Tibial artery (tissue), 4 donors: ENCODE data around the gene MMP3.

ENCODE experiments used
- DNase-seq, 2 donors: peaks; one replicate each; pipeline ENCODE4 v3.0.0-alpha.2; 2019
- H3K27ac ChIP-seq, 2 donors: fragments of 200-600 bp; sonication (generic) in 1 of 2; 1 replicate in 1 of 2; 2 replicates in 1 of 2; pipeline ENCODE4 v1.5.1; 2018 to 2019; ENCODE audit warnings: mild to moderate bottlenecking in 1 of 2
- H3K27me3 ChIP-seq, 2 donors: fragments of 200-600 bp; sonication (generic) in 1 of 2; one replicate each; pipeline versions ENCODE4 v1.5.1 to v1.6.0; 2016 to 2019
- H3K36me3 ChIP-seq, 3 donors: fragments of 200-600 bp; sonication (generic) in 2 of 3; one replicate each; pipeline ENCODE4 v1.5.1; 2016 to 2019; ENCODE audit warnings: mild to moderate bottlenecking in 2 of 3
- H3K4me1 ChIP-seq, 4 donors: fragments of 200-600 bp; sonication (generic) in 2 of 4; 1 replicate in 3 of 4; 2 replicates in 1 of 4; pipeline ENCODE4 v1.5.1; 2016 to 2019
- H3K4me3 ChIP-seq, 2 donors: fragments of 200-600 bp; sonication (generic) in 1 of 2; 1 replicate in 1 of 2; 2 replicates in 1 of 2; pipeline ENCODE4 v1.5.1; 2018 to 2019; ENCODE audit warnings: mild to moderate bottlenecking in 2 of 2
- H3K9me3 ChIP-seq, 3 donors: fragments of 200-600 bp; sonication (generic) in 1 of 3; one replicate each; pipeline ENCODE4 v1.5.1; 2016 to 2019
- intact Hi-C: fragments of 100-400 bp; cut with DNase I; formaldehyde crosslinking; loops from one replicate; pipeline ENCODE4 v1.15.0; 2023; ENCODE audit warnings: low total_unique reads
- TF ChIP-seq, protein P1 (sequence below), 2 experiments: fragments of 200-600 bp in 1 of 2; fragments of 450-650 bp in 1 of 2; IDR thresholded peaks; one replicate each; pipeline ENCODE4 v1.5.1; 2017 to 2019; ENCODE audit warnings: antibody characterized with exemption in 2 of 2, mild to moderate bottlenecking in 1 of 2, moderate library complexity in 1 of 2

Gene MMP3

GRCh38 chr11:102798012-102798746 is 45.2 kb downstream of the MMP3 start, which contains the start of gene MMP1:
Gene MMP1 (minus strand): TSS chr11:102798160. CDS start chr11:102798092, 68 bp downstream.
- no peak within 1 kb of the TSS for H3K27ac ChIP-seq

DNA sequence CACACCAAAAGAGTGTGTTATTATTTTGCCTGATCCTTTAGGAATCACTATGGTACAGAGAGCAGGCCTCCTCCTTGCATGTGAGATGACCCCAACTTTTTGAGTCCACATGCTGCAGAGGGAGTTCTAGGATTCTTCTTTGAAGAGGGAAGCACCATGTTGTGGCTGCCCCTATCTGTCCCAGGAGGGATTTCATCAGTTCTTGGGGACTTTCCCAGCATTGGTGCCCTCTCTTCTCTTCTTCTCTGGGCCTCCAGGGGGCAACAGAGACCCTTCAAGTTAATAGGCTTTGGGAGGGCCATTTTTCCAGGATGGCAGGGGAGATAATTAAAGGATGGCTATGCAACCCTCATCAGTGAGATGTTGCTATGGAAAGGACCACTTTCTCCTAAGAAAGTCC is 49.0 kb downstream of the MMP3 start:
- H3K4me3 ChIP-seq = no peak overlapping the region
- no peak overlapping the region for H3K27ac ChIP-seq
- H3K4me1 ChIP-seq = no peaks in the 10 kb centered on the region
- H3K9me3 ChIP-seq = no peaks in the 10 kb centered on the region
- H3K36me3 ChIP-seq = no peaks in the 10 kb centered on the region
- no peak for DNase-seq
- intact Hi-C loops = no loop called here
- H3K27me3 ChIP-seq = no peaks in the 10 kb centered on the region
- TF ChIP-seq, protein P1, sequence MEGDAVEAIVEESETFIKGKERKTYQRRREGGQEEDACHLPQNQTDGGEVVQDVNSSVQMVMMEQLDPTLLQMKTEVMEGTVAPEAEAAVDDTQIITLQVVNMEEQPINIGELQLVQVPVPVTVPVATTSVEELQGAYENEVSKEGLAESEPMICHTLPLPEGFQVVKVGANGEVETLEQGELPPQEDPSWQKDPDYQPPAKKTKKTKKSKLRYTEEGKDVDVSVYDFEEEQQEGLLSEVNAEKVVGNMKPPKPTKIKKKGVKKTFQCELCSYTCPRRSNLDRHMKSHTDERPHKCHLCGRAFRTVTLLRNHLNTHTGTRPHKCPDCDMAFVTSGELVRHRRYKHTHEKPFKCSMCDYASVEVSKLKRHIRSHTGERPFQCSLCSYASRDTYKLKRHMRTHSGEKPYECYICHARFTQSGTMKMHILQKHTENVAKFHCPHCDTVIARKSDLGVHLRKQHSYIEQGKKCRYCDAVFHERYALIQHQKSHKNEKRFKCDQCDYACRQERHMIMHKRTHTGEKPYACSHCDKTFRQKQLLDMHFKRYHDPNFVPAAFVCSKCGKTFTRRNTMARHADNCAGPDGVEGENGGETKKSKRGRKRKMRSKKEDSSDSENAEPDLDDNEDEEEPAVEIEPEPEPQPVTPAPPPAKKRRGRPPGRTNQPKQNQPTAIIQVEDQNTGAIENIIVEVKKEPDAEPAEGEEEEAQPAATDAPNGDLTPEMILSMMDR (IDR thresholded peaks at IDR 0.05) = no peak

More at GRCh38 chr11:102798012-102798746, 45.2 kb downstream of the MMP3 start, which contains the start of gene MMP1:
- Histone ChIP-seq H3K36me3 (no peaks in the 10 kb centered on the region), H3K4me3 (no peak within 1 kb of the TSS), H3K4me1 (no peaks in the 10 kb centered on the region), H3K27me3 (no peaks in the 10 kb centered on the region), H3K9me3 (no peaks in the 10 kb centered on the region)
- intact Hi-C loops = no loop called here
- TF ChIP-seq, protein P1 (IDR thresholded peaks at IDR 0.05) = no peak
- DNase-seq = no peak

- TF ChIP-seq, protein P1 (IDR thresholded peaks at IDR 0.05) = no peak
- Histone ChIP-seq H3K27me3 (no peaks in the 10 kb centered on the region), H3K36me3 (no peaks in the 10 kb centered on the region), H3K27ac (no peak overlapping the region), H3K9me3 (no peaks in the 10 kb centered on the region), H3K4me1 (no peaks in the 10 kb centered on the region), H3K4me3 (no peak overlapping the region)
- intact Hi-C loops = no loop called here
- DNase-seq = no peak
These were observed 49.6 kb downstream of the MMP3 start for GRCh38 chr11:102793677-102794290.

GRCh38 chr11:102792604-102793003 is 50.8 kb downstream of the MMP3 start:
- Histone ChIP-seq H3K27ac (no peak overlapping the region), H3K4me1 (no peaks in the 10 kb centered on the region), H3K9me3 (no peaks in the 10 kb centered on the region), H3K36me3 (no peaks in the 10 kb centered on the region), H3K4me3 (no peak overlapping the region), H3K27me3 (no peaks in the 10 kb centered on the region)
- no peak for DNase-seq
- intact Hi-C loops = no loop called here
- TF ChIP-seq, protein P1 (IDR thresholded peaks at IDR 0.05) = no peak

DNA sequence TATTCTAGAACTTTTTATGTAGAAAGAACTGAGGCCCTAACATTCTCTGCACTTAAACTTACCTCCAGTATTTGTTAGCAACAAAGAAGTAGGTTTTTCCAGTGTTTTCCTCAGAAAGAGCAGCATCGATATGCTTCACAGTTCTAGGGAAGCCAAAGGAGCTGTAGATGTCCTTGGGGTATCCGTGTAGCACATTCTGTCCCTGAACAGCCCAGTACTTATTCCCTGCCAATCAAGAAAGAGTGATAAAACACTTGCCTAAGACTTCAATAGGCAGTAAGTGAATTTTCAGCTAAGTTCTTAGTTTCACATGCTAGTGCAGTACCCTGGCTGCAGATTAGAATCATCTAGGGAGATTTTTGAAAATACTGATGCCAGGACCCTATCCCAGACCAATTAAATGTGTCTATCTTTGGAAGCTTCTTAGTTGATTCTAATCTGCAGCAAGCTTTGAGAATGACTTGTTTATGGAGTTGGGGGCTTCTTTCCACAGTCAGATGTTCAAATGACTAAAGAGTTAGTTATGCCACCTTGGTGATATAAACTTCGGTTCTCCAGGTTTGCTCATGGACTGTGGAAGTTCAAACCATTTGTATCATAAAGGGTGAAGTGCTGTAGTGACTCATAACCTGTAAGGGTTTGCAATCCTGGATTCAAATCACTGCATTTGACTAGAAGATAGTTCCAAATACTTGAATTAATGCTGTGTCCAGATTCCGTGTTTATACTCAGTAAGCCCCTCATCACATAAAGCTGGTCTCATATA is 52.0 kb downstream of the MMP3 start:
- TF ChIP-seq, protein P1 (IDR thresholded peaks at IDR 0.05) = no peak
- Histone ChIP-seq H3K36me3 (no peaks in the 10 kb centered on the region), H3K4me1 (no peaks in the 10 kb centered on the region), H3K27me3 (no peaks in the 10 kb centered on the region), H3K9me3 (no peaks in the 10 kb centered on the region), H3K27ac (no peak overlapping the region), H3K4me3 (no peak overlapping the region)
- DNase-seq = no peak
- intact Hi-C loops = no loop called here
